Liver (tissue), 9 donors: ENCODE measurements around the gene FGFR4. TPM values are rescaled to one million over a fixed set of nuclear protein-coding genes. Genes with fewer than 3 reads are reported as not detected.

Experiments used
- DNase-seq: peaks from one replicate; pipeline ENCODE4 v3.0.0-alpha.2; 2017; ENCODE audit warnings: low spot score
- H3K27ac ChIP-seq, 2 donors: one replicate each; pipeline ENCODE4 v1.7.0; 2013; ENCODE audit warnings: inconsistent platforms in 2 of 2, low read length in 2 of 2, control low read depth in 1 of 2, low read depth in 1 of 2, mild to moderate bottlenecking in 1 of 2
- H3K27me3 ChIP-seq, 4 donors: one replicate each; pipeline versions ENCODE4 v1.6.1 to v1.7.0; 2013; ENCODE audit warnings: low read length in 3 of 4, inconsistent platforms in 1 of 4, mild to moderate bottlenecking in 1 of 4, moderate library complexity in 1 of 4; ENCODE audit not compliant: control insufficient read depth in 4 of 4, insufficient read depth in 4 of 4
- H3K36me3 ChIP-seq, 4 donors: one replicate each; pipeline versions ENCODE4 v1.6.1 to v1.7.0; 2013; ENCODE audit warnings: low read length in 3 of 4, mild to moderate bottlenecking in 3 of 4, low read depth in 1 of 4, moderate library complexity in 1 of 4; ENCODE audit not compliant: control insufficient read depth in 4 of 4, insufficient read depth in 3 of 4
- H3K4me1 ChIP-seq, 4 donors: one replicate each; pipeline versions ENCODE4 v1.6.1 to v1.7.0; 2013; ENCODE audit warnings: low read length in 3 of 4, mild to moderate bottlenecking in 3 of 4, moderate library complexity in 1 of 4; ENCODE audit not compliant: control insufficient read depth in 4 of 4, insufficient read depth in 4 of 4
- H3K4me3 ChIP-seq, 3 donors: one replicate each; pipeline versions ENCODE4 v1.6.1 to v1.7.0; 2013; ENCODE audit warnings: low read length in 3 of 3, control low read depth in 1 of 3, low read depth in 1 of 3, mild to moderate bottlenecking in 1 of 3
- H3K9ac ChIP-seq, 2 donors: one replicate each; pipeline ENCODE4 v1.7.0; 2013; ENCODE audit warnings: low read length in 2 of 2, mild to moderate bottlenecking in 2 of 2, moderate library complexity in 2 of 2, control low read depth in 1 of 2, low read depth in 1 of 2
- H3K9me3 ChIP-seq, 4 donors: one replicate each; pipeline versions ENCODE4 v1.6.1 to v1.7.0; 2013; ENCODE audit warnings: low read length in 3 of 4; ENCODE audit not compliant: control insufficient read depth in 4 of 4
- CTCF ChIP-seq: fragments of 150-350 bp; IDR thresholded peaks from 2 replicates; pipeline ENCODE4 v1.5.1; 2017; ENCODE audit warnings: improper control_type of control experiment, low read depth, low read length; ENCODE audit not compliant: missing input control
- EGR1 ChIP-seq, 2 donors: IDR thresholded peaks; 2 replicates each; pipeline ENCODE4 v1.6.1; 2016 to 2018; ENCODE audit warnings: antibody characterized with exemption in 2 of 2, low read depth in 2 of 2
- FOXA1 ChIP-seq: IDR thresholded peaks from 2 replicates; pipeline ENCODE4 v1.6.1; 2016; ENCODE audit warnings: antibody characterized with exemption
- FOXA2 ChIP-seq: IDR thresholded peaks from 2 replicates; pipeline ENCODE4 v1.6.1; 2016; ENCODE audit warnings: antibody characterized with exemption
- GABPA ChIP-seq, 2 donors: IDR thresholded peaks in 1 of 2; conservative IDR thresholded peaks in 1 of 2; 2 replicates each; pipeline ENCODE4 v1.6.1; 2016; ENCODE audit warnings: antibody characterized with exemption in 2 of 2, mild to moderate bottlenecking in 1 of 2, moderate library complexity in 1 of 2
- HNF4A ChIP-seq, 2 donors: conservative IDR thresholded peaks; 2 replicates each; pipeline ENCODE4 v1.6.1; 2016; ENCODE audit warnings: antibody characterized with exemption in 2 of 2, mild to moderate bottlenecking in 2 of 2
- HNF4G ChIP-seq: IDR thresholded peaks from 2 replicates; pipeline ENCODE4 v1.6.1; 2016; ENCODE audit warnings: antibody characterized with exemption
- JUND ChIP-seq, 2 donors: IDR thresholded peaks; 2 replicates each; pipeline ENCODE4 v1.6.1; 2016; ENCODE audit warnings: antibody characterized with exemption in 2 of 2
- MAX ChIP-seq: IDR thresholded peaks from 2 replicates; pipeline ENCODE4 v1.6.1; 2016; ENCODE audit warnings: antibody characterized with exemption
- NR2F2 ChIP-seq: IDR thresholded peaks from 2 replicates; pipeline ENCODE4 v1.6.1; 2016; ENCODE audit warnings: antibody characterized with exemption
- RAD21 ChIP-seq, 2 donors: IDR thresholded peaks; 2 replicates each; pipeline ENCODE4 v1.6.1; 2016; ENCODE audit warnings: antibody characterized with exemption in 2 of 2, mild to moderate bottlenecking in 2 of 2
- REST ChIP-seq: IDR thresholded peaks from 2 replicates; pipeline ENCODE4 v1.6.1; 2016; ENCODE audit warnings: antibody characterized with exemption, mild to moderate bottlenecking
- RXRA ChIP-seq, 2 donors: IDR thresholded peaks; 2 replicates each; pipeline ENCODE4 v1.6.1; 2017 to 2018; ENCODE audit warnings: antibody characterized with exemption in 2 of 2, mild to moderate bottlenecking in 1 of 2
- SP1 ChIP-seq: IDR thresholded peaks from 2 replicates; pipeline ENCODE4 v1.6.1; 2018; ENCODE audit warnings: antibody characterized with exemption, mild to moderate bottlenecking
- TAF1 ChIP-seq: conservative IDR thresholded peaks from 2 replicates; pipeline ENCODE4 v1.6.1; 2016; ENCODE audit warnings: antibody characterized with exemption, mild to moderate bottlenecking
- YY1 ChIP-seq: IDR thresholded peaks from 2 replicates; pipeline ENCODE4 v1.6.1; 2016; ENCODE audit warnings: antibody characterized with exemption, mild to moderate bottlenecking
- ZBTB33 ChIP-seq: IDR thresholded peaks from 2 replicates; pipeline ENCODE4 v1.6.1; 2016; ENCODE audit warnings: antibody characterized with exemption
- WGBS: extraction: QIAGEN DNeasy Blood & Tissue Kit; methylation state at CpG from one replicate; pipeline ENCODE4 v1.1.7; 2013; 5-methylcytosine and 5-hydroxymethylcytosine counted together
- polyA plus RNA-seq, 2 donors: library from polyadenylated mRNA; stranded (reverse) in 1 of 2; unstranded in 1 of 2; fragments of 200-250 nt in 1 of 2; fragments of >200 nt in 1 of 2; fragmentation: Nextera tagmentation in 1 of 2; extraction: Ambion mirVana in 1 of 2; gene quantifications; one replicate each; pipeline versions ENCODE4 v1.2.1 to v1.2.3, GENCODE V29; 2013 to 2015
- total RNA-seq, 2 donors: library from RNA; depleted of rRNA; stranded (reverse); fragments of >200 nt; gene quantifications; one replicate each; pipeline ENCODE4 v1.2.3, GENCODE V29; 2014
- TF ChIP-seq, protein P1 (sequence below): IDR thresholded peaks from 2 replicates; pipeline ENCODE4 v1.6.1; 2016; ENCODE audit warnings: antibody characterized with exemption
- donor health status: healthy.
- donor health status: healthy.
- donor health status: healthy.
- donor health status: healthy.
- donor health status: healthy.

The FGFR4 gene
- total and polyA plus RNA-seq, 4 donors = 42.3 to 72.6 (median 56.3) TPM

- H3K36me3 ChIP-seq = no peaks in the 10 kb centered on the region
These were observed 4.9 kb upstream of the FGFR4 start for GRCh38 chr5:177081859-177082258.

More at GRCh38 chr5:177081859-177082258, 4.9 kb upstream of the FGFR4 start:
- no peaks in the 10 kb centered on the region for H3K9me3 ChIP-seq
- no peak for TF ChIP-seq YY1
- no peak for TF ChIP-seq RAD21 (IDR thresholded peaks at IDR 0.05)
- no peak for TF ChIP-seq FOXA1
- TF ChIP-seq JUND (IDR thresholded peaks at IDR 0.05) = no peak
- TF ChIP-seq, protein P1, sequence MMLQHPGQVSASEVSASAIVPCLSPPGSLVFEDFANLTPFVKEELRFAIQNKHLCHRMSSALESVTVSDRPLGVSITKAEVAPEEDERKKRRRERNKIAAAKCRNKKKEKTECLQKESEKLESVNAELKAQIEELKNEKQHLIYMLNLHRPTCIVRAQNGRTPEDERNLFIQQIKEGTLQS = no peak
- TF ChIP-seq TAF1 = no peak
- TF ChIP-seq REST = no peak
- TF ChIP-seq NR2F2 = no peak
- no peak for TF ChIP-seq SP1
- no peak for TF ChIP-seq GABPA (IDR thresholded peaks at IDR 0.05 in 1 of 2, conservative IDR thresholded peaks at IDR 0.05 in 1 of 2)
- no peak for TF ChIP-seq FOXA2
- TF ChIP-seq ZBTB33 = no peak
- no peak for TF ChIP-seq RXRA (IDR thresholded peaks at IDR 0.05)
- no peak for TF ChIP-seq HNF4G
- TF ChIP-seq MAX = no peak
- TF ChIP-seq HNF4A (conservative IDR thresholded peaks at IDR 0.05) = no peak
- TF ChIP-seq EGR1 (IDR thresholded peaks at IDR 0.05; ENCODE audit: low read depth in 2 of 2) = no peak
- no peak for TF ChIP-seq CTCF
- no peak overlapping the region for H3K27ac ChIP-seq
- peaks cover 0 to 7% (median 5%) of the 10 kb centered on the region in 4 donors for H3K4me1 ChIP-seq
- H3K9ac ChIP-seq = no peak overlapping the region
- no peak for DNase-seq
- 93% methylated on average over 10 of the region's 10 CpGs for WGBS
- H3K27me3 ChIP-seq = no peaks in the 10 kb centered on the region
- no peak overlapping the region for H3K4me3 ChIP-seq
